Kidney (tissue), 14 donors: ENCODE measurements around the gene CCDC89. TPM values are rescaled to one million over a fixed set of nuclear protein-coding genes. Genes with fewer than 3 reads are reported as not detected.

Experiments used
- DNase-seq, 5 donors: peaks; one replicate each; pipeline ENCODE4 v3.0.0-alpha.2; 2013 to 2020
- FAIRE-seq: peaks from 2 replicates; lab custom pipeline; 2012; peaks lifted over from hg19 to GRCh38; lab: Jason Lieb, UNC
- H3K27ac ChIP-seq, 2 donors: one replicate each; pipeline ENCODE4 v1.7.0; 2013; ENCODE audit warnings: low read depth in 2 of 2, low read length in 2 of 2, inconsistent platforms in 1 of 2
- H3K27me3 ChIP-seq: one replicate; pipeline ENCODE4 v1.7.1; 2013; ENCODE audit warnings: low read length, inconsistent platforms; ENCODE audit not compliant: control insufficient read depth, insufficient read depth
- H3K36me3 ChIP-seq, 3 donors: one replicate each; pipeline versions ENCODE4 v1.7.0 to v1.7.1; 2013; ENCODE audit warnings: low read length in 3 of 3, control low read depth in 1 of 3, inconsistent platforms in 1 of 3; ENCODE audit not compliant: insufficient read depth in 3 of 3, control insufficient read depth in 2 of 3
- H3K4me1 ChIP-seq, 3 donors: one replicate each; pipeline versions ENCODE4 v1.7.0 to v1.7.1; 2013; ENCODE audit warnings: low read length in 3 of 3, inconsistent platforms in 1 of 3, low read depth in 1 of 3; ENCODE audit not compliant: control insufficient read depth in 2 of 3, insufficient read depth in 2 of 3
- H3K4me3 ChIP-seq, 3 donors: one replicate each; pipeline versions ENCODE4 v1.7.0 to v1.8.1; 2013; ENCODE audit warnings: low read length in 3 of 3, control low read depth in 1 of 3, inconsistent platforms in 1 of 3
- H3K9ac ChIP-seq, 3 donors: one replicate each; pipeline versions ENCODE4 v1.7.0 to v1.7.1; 2013; ENCODE audit warnings: low read length in 3 of 3, control low read depth in 1 of 3, inconsistent platforms in 1 of 3
- H3K9me3 ChIP-seq, 3 donors: one replicate each; pipeline versions ENCODE4 v1.7.0 to v1.7.1; 2013; ENCODE audit warnings: low read length in 3 of 3, control low read depth in 1 of 3, inconsistent platforms in 1 of 3; ENCODE audit not compliant: control insufficient read depth in 2 of 3, insufficient read depth in 1 of 3
- intact Hi-C: fragments of 100-400 bp; cut with DNase I; formaldehyde crosslinking; loops from one replicate; pipeline ENCODE4 v1.11.1; 2022
- polyA plus RNA-seq: library from polyadenylated mRNA; stranded (reverse); fragments of 350-450 nt; fragmentation: Illumina TruSeq; extraction: RNeasy Lipid Tissue Mini Kit (QIAGEN cat#74804); gene quantifications from one replicate; pipeline ENCODE4 v1.2.3, GENCODE V29; 2014; ENCODE audit warnings: low read depth, low replicate concordance; ENCODE audit not compliant: insufficient read depth
- total RNA-seq: library from RNA; stranded (reverse); fragmentation: NEBNext Ultra II Directional; extraction: Animal tissue kit (Norgen Biotek cat#: 25700); gene quantifications from one replicate; pipeline ENCODE4 v1.2.1, GENCODE V29; 2021
- TF ChIP-seq, protein P1 (sequence below): IDR thresholded peaks from 3 replicates; pipeline ENCODE4 v1.5.1; 2012; ENCODE audit warnings: mild to moderate bottlenecking, moderate library complexity, borderline replicate concordance; ENCODE audit not compliant: insufficient read depth; ENCODE audit errors: extremely low read depth
- donor health status: control.
- donor health status: control.
- donor health status: control.
- donor health status: control.
- donor health status: control.
- donor health status: DM: yes; HTN: yes; CAD: no.
- donor health status: Normal renal cell carcinoma (clear cell type).

CCDC89 gene
- total and polyA plus RNA-seq, 2 donors from 2014 or later: 2.7 to 3.7 TPM

DNA sequence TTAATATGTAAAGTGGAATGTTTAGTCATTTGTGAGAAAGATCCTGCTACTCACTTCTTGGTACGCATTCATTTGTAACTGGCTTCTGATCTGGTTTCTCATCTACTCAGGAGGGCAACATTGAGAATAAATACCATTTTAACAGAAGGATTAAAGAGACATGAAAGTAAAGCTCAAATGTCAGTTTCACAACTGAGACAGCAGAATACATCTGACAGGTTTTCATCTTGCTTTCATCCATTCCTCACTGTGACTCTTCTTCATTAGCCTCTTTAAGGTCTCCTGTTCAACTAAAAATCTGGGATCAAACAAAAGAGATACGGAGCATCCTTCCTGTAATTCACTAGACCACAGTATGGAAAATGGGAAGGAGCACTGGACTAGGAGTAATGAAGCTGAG, 31.4 kb upstream of the CCDC89 start:
- no peak overlapping the region for H3K9ac ChIP-seq
- TF ChIP-seq, protein P1, sequence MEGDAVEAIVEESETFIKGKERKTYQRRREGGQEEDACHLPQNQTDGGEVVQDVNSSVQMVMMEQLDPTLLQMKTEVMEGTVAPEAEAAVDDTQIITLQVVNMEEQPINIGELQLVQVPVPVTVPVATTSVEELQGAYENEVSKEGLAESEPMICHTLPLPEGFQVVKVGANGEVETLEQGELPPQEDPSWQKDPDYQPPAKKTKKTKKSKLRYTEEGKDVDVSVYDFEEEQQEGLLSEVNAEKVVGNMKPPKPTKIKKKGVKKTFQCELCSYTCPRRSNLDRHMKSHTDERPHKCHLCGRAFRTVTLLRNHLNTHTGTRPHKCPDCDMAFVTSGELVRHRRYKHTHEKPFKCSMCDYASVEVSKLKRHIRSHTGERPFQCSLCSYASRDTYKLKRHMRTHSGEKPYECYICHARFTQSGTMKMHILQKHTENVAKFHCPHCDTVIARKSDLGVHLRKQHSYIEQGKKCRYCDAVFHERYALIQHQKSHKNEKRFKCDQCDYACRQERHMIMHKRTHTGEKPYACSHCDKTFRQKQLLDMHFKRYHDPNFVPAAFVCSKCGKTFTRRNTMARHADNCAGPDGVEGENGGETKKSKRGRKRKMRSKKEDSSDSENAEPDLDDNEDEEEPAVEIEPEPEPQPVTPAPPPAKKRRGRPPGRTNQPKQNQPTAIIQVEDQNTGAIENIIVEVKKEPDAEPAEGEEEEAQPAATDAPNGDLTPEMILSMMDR: no peak
- no peaks in the 10 kb centered on the region for H3K27me3 ChIP-seq
- H3K4me1 ChIP-seq: no peaks in the 10 kb centered on the region
- DNase-seq: no peak
- no peak overlapping the region for H3K4me3 ChIP-seq
- H3K36me3 ChIP-seq: peaks cover 0 to 4% (median 0%) of the 10 kb centered on the region in 3 donors
- intact Hi-C loops: no loop called here
- FAIRE-seq: no peak
- no peak overlapping the region for H3K27ac ChIP-seq
- H3K9me3 ChIP-seq: no peaks in the 10 kb centered on the region

DNA sequence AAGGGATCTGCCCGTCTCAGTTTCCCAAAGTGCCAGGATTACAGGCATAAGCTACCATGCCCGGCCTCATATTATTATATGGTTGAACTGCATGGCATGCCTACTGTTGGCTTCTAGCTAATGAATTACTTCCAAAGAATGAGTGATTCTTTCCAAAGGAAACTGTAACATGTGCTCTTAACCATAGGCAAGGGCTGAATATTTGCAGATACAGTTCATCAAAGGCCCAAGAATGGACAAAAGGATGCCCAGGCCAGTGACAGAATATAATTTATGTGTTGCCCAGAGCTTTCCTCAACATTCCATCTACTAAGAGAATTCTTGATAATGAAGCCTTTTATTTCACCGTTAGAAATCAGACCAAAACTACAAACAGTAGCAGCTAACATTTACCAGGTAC, 27.0 kb upstream of the CCDC89 start:
- FAIRE-seq: no peak
- intact Hi-C loops: no loop called here

DNA sequence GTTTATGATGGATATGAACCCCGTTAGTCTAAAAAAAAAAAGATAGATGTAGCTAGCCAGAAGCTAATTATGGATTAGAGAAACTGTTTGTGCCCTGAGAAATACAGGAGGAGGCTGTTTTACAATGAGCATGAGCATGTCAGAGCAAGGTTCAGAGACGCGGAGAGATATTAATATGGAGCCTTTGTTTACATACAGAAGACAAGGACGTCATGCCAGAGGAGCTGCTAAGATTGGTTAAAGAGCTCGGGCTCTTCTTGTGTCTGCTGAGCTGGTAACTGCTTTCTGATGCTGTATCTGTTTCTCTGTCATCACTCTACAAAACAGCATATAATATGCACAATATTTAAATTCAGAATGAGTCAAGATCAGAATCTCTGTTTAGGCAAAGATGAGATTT, 24.9 kb upstream of the CCDC89 start:
- Histone ChIP-seq H3K9me3 (no peaks in the 10 kb centered on the region), H3K9ac (no peak overlapping the region), H3K4me1 (no peaks in the 10 kb centered on the region), H3K27me3 (no peaks in the 10 kb centered on the region), H3K4me3 (no peak overlapping the region), H3K27ac (no peak overlapping the region), H3K36me3 (no peaks in the 10 kb centered on the region)
- TF ChIP-seq, protein P1: no peak
- no peak for DNase-seq
- no peak for FAIRE-seq
- intact Hi-C loops: no loop called here

More for the DNA sequence above, 27.0 kb upstream of the CCDC89 start:
- H3K9me3 ChIP-seq: no peaks in the 10 kb centered on the region
- no peaks in the 10 kb centered on the region for H3K36me3 ChIP-seq
- H3K27me3 ChIP-seq: no peaks in the 10 kb centered on the region
- no peak for DNase-seq
- no peak overlapping the region for H3K4me3 ChIP-seq
- TF ChIP-seq, protein P1: no peak
- H3K27ac ChIP-seq: no peak overlapping the region
- no peaks in the 10 kb centered on the region for H3K4me1 ChIP-seq
- no peak overlapping the region for H3K9ac ChIP-seq

DNA sequence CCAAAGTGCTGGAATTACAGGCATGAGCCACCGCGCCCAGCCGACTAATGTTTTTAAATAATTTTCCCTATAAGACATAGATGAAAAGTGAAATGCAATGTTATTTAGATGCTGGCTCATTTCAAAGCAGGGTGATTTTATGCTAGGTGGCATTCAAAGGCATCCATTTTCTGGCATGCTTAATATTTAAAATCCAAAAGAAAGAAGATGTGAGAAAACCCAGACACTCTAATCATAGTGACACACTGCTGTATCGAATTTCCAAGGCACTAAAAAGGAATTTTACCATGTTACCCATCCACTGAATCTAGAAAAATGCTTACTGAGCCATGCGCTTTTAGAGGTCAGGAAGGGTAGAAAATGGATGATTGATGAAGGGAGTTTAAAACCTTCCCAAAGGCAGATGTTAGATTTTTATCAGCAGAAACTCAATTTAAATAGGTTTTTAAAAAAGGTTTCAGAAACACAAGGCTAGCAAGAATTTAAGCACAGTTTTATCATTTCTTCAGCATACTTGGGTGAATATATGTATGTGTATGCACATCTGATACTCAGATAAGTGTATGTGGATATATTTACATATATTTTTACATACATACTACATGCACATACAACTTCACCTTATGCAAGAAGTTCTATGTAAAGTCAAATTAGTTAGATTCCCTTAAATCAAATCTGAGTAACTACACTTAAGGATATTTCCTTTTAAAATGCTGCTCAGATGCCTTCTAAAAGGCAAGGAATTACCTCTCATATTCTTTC, 24.1 kb upstream of the CCDC89 start:
- H3K9ac ChIP-seq: no peak overlapping the region
- H3K4me3 ChIP-seq: no peak overlapping the region
- TF ChIP-seq, protein P1: no peak
- H3K36me3 ChIP-seq: no peaks in the 10 kb centered on the region
- intact Hi-C loops: no loop called here
- FAIRE-seq (no peak), DNase-seq (peak in 1 of 5 donors; percentile 39)
- no peaks in the 10 kb centered on the region for H3K4me1 ChIP-seq
- no peaks in the 10 kb centered on the region for H3K27me3 ChIP-seq
- H3K9me3 ChIP-seq: no peaks in the 10 kb centered on the region
- H3K27ac ChIP-seq: no peak overlapping the region
